PC-3 (cell line): ENCODE data around the gene FOXO6.

Experiments used
- EZH2phosphoT487 ChIP-seq: fragments of 300-600 bp; sonication (generic); IDR thresholded peaks from 2 replicates; pipeline ENCODE4 v1.6.1; 2018; ENCODE audit warnings: mild to moderate bottlenecking, antibody characterized with exemption, low read length, borderline replicate concordance
- TF ChIP-seq, protein P1 (sequence below): fragments of 300-600 bp; sonication (generic); conservative IDR thresholded peaks from 2 replicates; pipeline ENCODE4 v1.5.1; 2017; ENCODE audit warnings: antibody characterized with exemption, low read depth, mild to moderate bottlenecking, low read length

DNA sequence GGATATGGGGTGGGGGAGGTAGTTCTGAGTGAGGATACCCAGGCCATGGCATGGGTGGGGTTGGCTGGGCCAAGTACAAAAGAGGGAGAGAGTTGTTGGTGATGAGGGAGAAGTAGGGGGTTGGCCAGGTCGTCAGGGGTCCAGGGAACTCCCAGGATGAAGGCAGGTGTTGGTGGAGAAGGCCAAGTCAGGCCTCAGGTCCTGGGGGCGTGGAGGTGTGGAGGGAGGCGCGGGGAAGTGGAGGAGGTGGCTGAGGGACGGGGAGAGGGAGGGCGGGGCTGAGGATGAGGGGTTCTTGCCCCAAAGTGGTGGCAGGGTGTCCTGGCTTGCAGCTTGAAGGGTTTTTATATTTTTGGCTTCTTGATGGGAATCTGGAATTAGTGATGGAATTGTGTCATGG lies 61.1 kb downstream of the FOXO6 start:
- TF ChIP-seq, protein P1, sequence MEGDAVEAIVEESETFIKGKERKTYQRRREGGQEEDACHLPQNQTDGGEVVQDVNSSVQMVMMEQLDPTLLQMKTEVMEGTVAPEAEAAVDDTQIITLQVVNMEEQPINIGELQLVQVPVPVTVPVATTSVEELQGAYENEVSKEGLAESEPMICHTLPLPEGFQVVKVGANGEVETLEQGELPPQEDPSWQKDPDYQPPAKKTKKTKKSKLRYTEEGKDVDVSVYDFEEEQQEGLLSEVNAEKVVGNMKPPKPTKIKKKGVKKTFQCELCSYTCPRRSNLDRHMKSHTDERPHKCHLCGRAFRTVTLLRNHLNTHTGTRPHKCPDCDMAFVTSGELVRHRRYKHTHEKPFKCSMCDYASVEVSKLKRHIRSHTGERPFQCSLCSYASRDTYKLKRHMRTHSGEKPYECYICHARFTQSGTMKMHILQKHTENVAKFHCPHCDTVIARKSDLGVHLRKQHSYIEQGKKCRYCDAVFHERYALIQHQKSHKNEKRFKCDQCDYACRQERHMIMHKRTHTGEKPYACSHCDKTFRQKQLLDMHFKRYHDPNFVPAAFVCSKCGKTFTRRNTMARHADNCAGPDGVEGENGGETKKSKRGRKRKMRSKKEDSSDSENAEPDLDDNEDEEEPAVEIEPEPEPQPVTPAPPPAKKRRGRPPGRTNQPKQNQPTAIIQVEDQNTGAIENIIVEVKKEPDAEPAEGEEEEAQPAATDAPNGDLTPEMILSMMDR, result no peak
- TF ChIP-seq EZH2phosphoT487, result no peak
